ENCODE data around the gene MEGF11.

- TF ChIP-seq ZBTB48 (tag by site-specific recombination; IDR thresholded peaks at IDR 0.05) (no peak), ZNF140 (tag by site-specific recombination; IDR thresholded peaks at IDR 0.05) (no peak), ZNF174 (tag by site-specific recombination; IDR thresholded peaks at IDR 0.05) (no peak), ZBTB20 (tag by site-specific recombination; IDR thresholded peaks at IDR 0.05) (no peak), ZNF274 (IDR thresholded peaks at IDR 0.05; ENCODE audit: low read length) (no peak), ZNF274 (tag by site-specific recombination; IDR thresholded peaks at IDR 0.05; ENCODE audit: borderline replicate concordance) (no peak), ZNF341 (tag by site-specific recombination; IDR thresholded peaks at IDR 0.05; ENCODE audit: low read depth) (no peak), ZBTB49 (tag by site-specific recombination; IDR thresholded peaks at IDR 0.05; ENCODE audit: low read depth) (no peak), PRDM1 (tag by site-specific recombination; IDR thresholded peaks at IDR 0.05) (no peak), FEZF1 (tag by site-specific recombination; IDR thresholded peaks at IDR 0.05) (no peak), MYNN (tag by site-specific recombination; IDR thresholded peaks at IDR 0.05; ENCODE audit: borderline replicate concordance) (no peak)
- TF ChIP-seq, protein P1, sequence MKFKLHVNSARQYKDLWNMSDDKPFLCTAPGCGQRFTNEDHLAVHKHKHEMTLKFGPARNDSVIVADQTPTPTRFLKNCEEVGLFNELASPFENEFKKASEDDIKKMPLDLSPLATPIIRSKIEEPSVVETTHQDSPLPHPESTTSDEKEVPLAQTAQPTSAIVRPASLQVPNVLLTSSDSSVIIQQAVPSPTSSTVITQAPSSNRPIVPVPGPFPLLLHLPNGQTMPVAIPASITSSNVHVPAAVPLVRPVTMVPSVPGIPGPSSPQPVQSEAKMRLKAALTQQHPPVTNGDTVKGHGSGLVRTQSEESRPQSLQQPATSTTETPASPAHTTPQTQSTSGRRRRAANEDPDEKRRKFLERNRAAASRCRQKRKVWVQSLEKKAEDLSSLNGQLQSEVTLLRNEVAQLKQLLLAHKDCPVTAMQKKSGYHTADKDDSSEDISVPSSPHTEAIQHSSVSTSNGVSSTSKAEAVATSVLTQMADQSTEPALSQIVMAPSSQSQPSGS (tag by site-specific recombination; IDR thresholded peaks at IDR 0.05; ENCODE audit: low read depth) = no peak
- TF ChIP-seq, protein P2, sequence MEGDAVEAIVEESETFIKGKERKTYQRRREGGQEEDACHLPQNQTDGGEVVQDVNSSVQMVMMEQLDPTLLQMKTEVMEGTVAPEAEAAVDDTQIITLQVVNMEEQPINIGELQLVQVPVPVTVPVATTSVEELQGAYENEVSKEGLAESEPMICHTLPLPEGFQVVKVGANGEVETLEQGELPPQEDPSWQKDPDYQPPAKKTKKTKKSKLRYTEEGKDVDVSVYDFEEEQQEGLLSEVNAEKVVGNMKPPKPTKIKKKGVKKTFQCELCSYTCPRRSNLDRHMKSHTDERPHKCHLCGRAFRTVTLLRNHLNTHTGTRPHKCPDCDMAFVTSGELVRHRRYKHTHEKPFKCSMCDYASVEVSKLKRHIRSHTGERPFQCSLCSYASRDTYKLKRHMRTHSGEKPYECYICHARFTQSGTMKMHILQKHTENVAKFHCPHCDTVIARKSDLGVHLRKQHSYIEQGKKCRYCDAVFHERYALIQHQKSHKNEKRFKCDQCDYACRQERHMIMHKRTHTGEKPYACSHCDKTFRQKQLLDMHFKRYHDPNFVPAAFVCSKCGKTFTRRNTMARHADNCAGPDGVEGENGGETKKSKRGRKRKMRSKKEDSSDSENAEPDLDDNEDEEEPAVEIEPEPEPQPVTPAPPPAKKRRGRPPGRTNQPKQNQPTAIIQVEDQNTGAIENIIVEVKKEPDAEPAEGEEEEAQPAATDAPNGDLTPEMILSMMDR (tag by site-specific recombination; IDR thresholded peaks at IDR 0.05) = no peak
Measured at GRCh38 chr15:66035901-66036300, 217.6 kb downstream of the MEGF11 start.
